ENCODE data around the gene DEPP1. TPM values are rescaled to one million over a fixed set of nuclear protein-coding genes. Genes with fewer than 3 reads are reported as not detected.

The DEPP1 gene
- polyA plus RNA-seq, 3 donors = not detected

GRCh38 chr10:44960482-44961229, 18.0 kb downstream of the DEPP1 start:
- peak in 1 of 3 donors; percentile 49 for DNase-seq
- Histone ChIP-seq H3K27me3 (ENCODE audit: control insufficient read depth in 2 of 2, insufficient read depth in 2 of 2, low read length in 2 of 2) (no peaks in the 10 kb centered on the region), H4K20me1 (ENCODE audit: insufficient read depth, low read length) (peaks cover 85% of the 10 kb centered on the region), H3K79me2 (ENCODE audit: insufficient read depth, low read length) (peaks cover 99% of the 10 kb centered on the region), H3K4me3 (replicated peaks in 1 of 3; ENCODE audit: low read depth in 2 of 3, low read length in 3 of 3) (peak overlapping the region; percentile 83 to 96 (median 91)), H3K9me3 (replicated peaks in 1 of 2; ENCODE audit: control insufficient read depth in 1 of 2, insufficient read depth in 1 of 2, low read length in 2 of 2) (no peaks in the 10 kb centered on the region), H2AFZ (ENCODE audit: insufficient read depth, low read depth, low read length, poor library complexity, severe bottlenecking) (peak overlapping the region; percentile 48), H3K36me3 (replicated peaks in 1 of 2; ENCODE audit: control insufficient read depth in 1 of 2, insufficient read depth in 2 of 2, low read length in 2 of 2) (peaks cover 9 to 20% of the 10 kb centered on the region in 2 donors), H3K4me1 (ENCODE audit: control insufficient read depth in 1 of 2, insufficient read depth in 2 of 2, low read length in 2 of 2) (peaks cover 84 to 93% of the 10 kb centered on the region in 2 donors), H3K27ac (ENCODE audit: low read depth in 1 of 2, low read length in 2 of 2) (peak overlapping the region; percentile 52 to 81), H3K9ac (ENCODE audit: insufficient read depth, low read length, poor library complexity, severe bottlenecking) (peak overlapping the region; percentile 84), H3K4me2 (replicated peaks; ENCODE audit: extremely low read depth, low read length, poor library complexity, severe bottlenecking) (peak overlapping the region; percentile 99)
- peak overlapping the region; percentile 83 to 96 (median 93) for H3K27ac Mint-ChIP-seq
- intact Hi-C loops (cut with micrococcal nuclease) = loop anchor here in 1 of 2 donors (10.0 kb wide), 2 partner anchors 414 to 1064 kb away; partner anchors contain the start of gene ALOX5
- peaks cover 82% of the 10 kb centered on the region for H3K4me1 Mint-ChIP-seq
- TF ChIP-seq CTCF (IDR thresholded peaks at IDR 0.05) = no peak
- H3K27me3 Mint-ChIP-seq (ENCODE audit: low read depth in 3 of 3) = peaks cover 0 to 1% (median 0%) of the 10 kb centered on the region in 3 donors
- peaks cover 39 to 51% of the 10 kb centered on the region in 2 donors for H3K36me3 Mint-ChIP-seq
- H3K4me3 Mint-ChIP-seq = peak overlapping the region; percentile 90 to 99
- peaks cover 0 to 4% (median 3%) of the 10 kb centered on the region in 7 donors for H3K9me3 Mint-ChIP-seq
- WGBS (ENCODE audit: insufficient coverage) = 52% methylated on average over 4 of the region's 7 CpGs

- H3K27ac ChIP-seq (ENCODE audit: low read depth in 1 of 2, low read length in 2 of 2) = peak overlapping the region; percentile 52 to 81
- DNase-seq = no peak
- H2AFZ ChIP-seq (ENCODE audit: insufficient read depth, low read depth, low read length, poor library complexity, severe bottlenecking) = peak overlapping the region; percentile 48
- peaks cover 0 to 4% (median 3%) of the 10 kb centered on the region in 7 donors for H3K9me3 Mint-ChIP-seq
- 60% methylated on average over 3 of the region's 8 CpGs for WGBS (ENCODE audit: insufficient coverage)
- H3K27ac Mint-ChIP-seq = peak overlapping the region; percentile 83 to 96 (median 93)
- peak overlapping the region; percentile 99 for H3K4me2 ChIP-seq (replicated peaks; ENCODE audit: extremely low read depth, low read length, poor library complexity, severe bottlenecking)
- H3K4me1 Mint-ChIP-seq = peaks cover 80% of the 10 kb centered on the region
- peaks cover 78 to 92% of the 10 kb centered on the region in 2 donors for H3K4me1 ChIP-seq (ENCODE audit: control insufficient read depth in 1 of 2, insufficient read depth in 2 of 2, low read length in 2 of 2)
- peaks cover 39 to 53% of the 10 kb centered on the region in 2 donors for H3K36me3 Mint-ChIP-seq
- intact Hi-C loops (cut with micrococcal nuclease) = loop anchor here in 1 of 2 donors (10.0 kb wide), 2 partner anchors 415 to 1065 kb away; partner anchors contain the start of gene ALOX5
- no peaks in the 10 kb centered on the region for H3K9me3 ChIP-seq (replicated peaks in 1 of 2; ENCODE audit: control insufficient read depth in 1 of 2, insufficient read depth in 1 of 2, low read length in 2 of 2)
- peak overlapping the region; percentile 83 to 96 (median 91) for H3K4me3 ChIP-seq (replicated peaks in 1 of 3; ENCODE audit: low read depth in 2 of 3, low read length in 3 of 3)
- H3K27me3 ChIP-seq (ENCODE audit: control insufficient read depth in 2 of 2, insufficient read depth in 2 of 2, low read length in 2 of 2) = no peaks in the 10 kb centered on the region
- peak overlapping the region; percentile 84 for H3K9ac ChIP-seq (ENCODE audit: insufficient read depth, low read length, poor library complexity, severe bottlenecking)
- H3K27me3 Mint-ChIP-seq (ENCODE audit: low read depth in 3 of 3) = peaks cover 0 to 1% (median 0%) of the 10 kb centered on the region in 3 donors
- peaks cover 84% of the 10 kb centered on the region for H4K20me1 ChIP-seq (ENCODE audit: insufficient read depth, low read length)
- peaks cover 10 to 26% of the 10 kb centered on the region in 2 donors for H3K36me3 ChIP-seq (replicated peaks in 1 of 2; ENCODE audit: control insufficient read depth in 1 of 2, insufficient read depth in 2 of 2, low read length in 2 of 2)
- H3K79me2 ChIP-seq (ENCODE audit: insufficient read depth, low read length) = peaks cover 99% of the 10 kb centered on the region
- no peak for TF ChIP-seq CTCF (IDR thresholded peaks at IDR 0.05)
- peak overlapping the region; percentile 90 to 99 for H3K4me3 Mint-ChIP-seq
Measured at GRCh38 chr10:44960088-44960460, 18.5 kb downstream of the DEPP1 start.
